CD4-positive, alpha-beta T cell (primary cell): ENCODE measurements around the gene MAP1B. TPM values are rescaled to one million over a fixed set of nuclear protein-coding genes. Genes with fewer than 3 reads are reported as not detected.

Experiments
- ATAC-seq: fragments of 200-7000 bp; cut with Tn5 transposase; one replicate; pipeline ENCODE4 v1.10.0; 2022; ENCODE audit warnings: mild to moderate bottlenecking; ENCODE audit not compliant: poor library complexity
- CTCF ChIA-PET: fragments of 350-600 bp; sonication (Branson Sonifier 250); formaldehyde crosslinking; loops from one replicate; lab custom pipeline; 2021; ENCODE audit warnings: antibody characterized with exemption, inconsistent platforms; lab: Charles Lee
- POLR2A ChIA-PET: fragments of 350-600 bp; sonication (Branson Sonifier 250); formaldehyde crosslinking; loops from one replicate; lab custom pipeline; 2021; ENCODE audit warnings: antibody characterized with exemption, inconsistent platforms; lab: Charles Lee
- DNase-seq, 14 experiments: peaks; one replicate each; pipeline ENCODE4 v3.0.0-alpha.2; 2013 to 2020; ENCODE audit warnings: mixed read lengths in 2 of 14
- H3K27ac ChIP-seq, 2 donors: one replicate each; pipeline versions ENCODE4 v1.5.1 to v1.7.0; 2013; ENCODE audit warnings: low read length in 2 of 2, low read depth in 1 of 2, mild to moderate bottlenecking in 1 of 2
- H3K27me3 ChIP-seq, 2 experiments: 1 replicate in 1 of 2; 2 replicates in 1 of 2; pipeline versions ENCODE4 v1.6.1 to v1.7.0; 2013; ENCODE audit warnings: low read length in 2 of 2, control low read depth in 1 of 2, mild to moderate bottlenecking in 1 of 2, moderate library complexity in 1 of 2; ENCODE audit not compliant: insufficient read depth in 2 of 2, control insufficient read depth in 1 of 2
- H3K36me3 ChIP-seq: one replicate; pipeline ENCODE4 v1.6.1; 2013; ENCODE audit warnings: low read length, control low read depth; ENCODE audit not compliant: insufficient read depth
- H3K4me1 ChIP-seq: one replicate; pipeline ENCODE4 v1.6.1; 2013; ENCODE audit warnings: low read length, control low read depth; ENCODE audit not compliant: insufficient read depth
- H3K4me3 ChIP-seq: one replicate; pipeline ENCODE4 v1.5.1; 2013; ENCODE audit warnings: mild to moderate bottlenecking, low read length, moderate library complexity
- H3K9me3 ChIP-seq, 2 experiments: 1 replicate in 1 of 2; 2 replicates in 1 of 2; pipeline versions ENCODE4 v1.6.1 to v1.7.0; 2013; ENCODE audit warnings: low read length in 2 of 2, mild to moderate bottlenecking in 2 of 2, control low read depth in 1 of 2, moderate library complexity in 1 of 2; ENCODE audit not compliant: control insufficient read depth in 1 of 2, insufficient read depth in 1 of 2
- H3K27ac Mint-ChIP-seq: one replicate; pipeline ENCODE4 v1.8.0; 2020; ENCODE audit warnings: mixed read lengths
- H3K27me3 Mint-ChIP-seq: one replicate; pipeline ENCODE4 v1.8.0; 2021; ENCODE audit warnings: mixed read lengths
- H3K36me3 Mint-ChIP-seq: one replicate; pipeline ENCODE4 v1.8.0; 2021; ENCODE audit warnings: low read depth, mixed read lengths
- H3K4me1 Mint-ChIP-seq: one replicate; pipeline ENCODE4 v1.8.0; 2021; ENCODE audit warnings: low read depth, mixed read lengths
- H3K4me3 Mint-ChIP-seq: one replicate; pipeline ENCODE4 v1.8.0; 2020; ENCODE audit warnings: mild to moderate bottlenecking, mixed read lengths
- H3K9me3 Mint-ChIP-seq: one replicate; pipeline ENCODE4 v1.8.0; 2020; ENCODE audit warnings: mixed read lengths
- intact Hi-C, 2 experiments: fragments of 100-400 bp; cut with DNase I in 1 of 2; cut with micrococcal nuclease in 1 of 2; formaldehyde crosslinking; loops; one replicate each; pipeline versions ENCODE4 v1.15.1 to v1.9.0; 2023 to 2025; cut with DNase I, micrococcal nuclease
- total RNA-seq, 174 experiments: library from RNA in 2 of 174; stranded (reverse) in 2 of 174; gene quantifications; one replicate each; pipeline ENCODE4 v1.2.3 and lab custom pipeline; 2021 to 2026
- TF ChIP-seq, protein P1 (sequence below): fragments of 200-600 bp; IDR thresholded peaks from one replicate; pipeline ENCODE4 v1.8.0; 2022; ENCODE audit warnings: antibody characterized with exemption, mild to moderate bottlenecking

MAP1B gene
- total RNA-seq, 2 experiments from 2014 or later: 0.03 to 0.06 TPM

DNA sequence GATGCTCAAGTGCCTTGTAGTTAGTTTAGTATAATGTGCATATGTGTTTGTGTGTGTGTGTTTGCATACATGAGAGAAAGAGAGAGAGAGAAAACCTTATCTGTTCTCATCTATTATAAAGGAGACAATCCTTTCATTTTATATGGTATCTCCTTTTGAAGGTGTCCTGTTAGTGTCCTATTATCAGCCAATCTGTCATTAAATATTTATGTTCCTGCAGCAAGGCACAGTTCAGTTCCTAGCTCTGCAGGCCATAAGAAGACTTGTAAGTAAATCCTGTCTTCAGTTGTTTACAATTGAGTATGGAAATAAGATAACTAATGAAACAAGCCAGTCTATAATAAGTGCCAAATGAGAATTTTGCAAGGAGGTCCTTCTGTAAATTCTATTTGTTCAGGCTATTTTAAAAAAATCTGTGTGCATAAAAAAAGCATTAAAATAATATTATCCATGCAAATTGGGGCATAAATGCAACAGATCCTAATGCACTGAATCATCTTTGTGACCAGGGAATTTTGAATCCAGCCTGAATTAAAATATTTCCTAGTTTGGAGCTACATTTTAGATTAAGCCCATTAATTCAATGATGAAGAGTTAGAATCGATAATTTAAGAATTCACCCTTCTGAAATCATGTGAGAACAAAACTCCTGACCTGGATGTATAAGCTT is 18.1 kb downstream of the MAP1B start:
- intact Hi-C loops: no loop called here
- Histone ChIP-seq H3K27ac (no peak overlapping the region), H3K9me3 (no peaks in the 10 kb centered on the region), H3K4me1 (no peaks in the 10 kb centered on the region), H3K36me3 (no peaks in the 10 kb centered on the region), H3K4me3 (no peak overlapping the region), H3K27me3 (peaks cover 5 to 12% of the 10 kb centered on the region in 2 experiments)
- CTCF ChIA-PET: no interaction called here
- no peak overlapping the region for H3K27ac Mint-ChIP-seq
- H3K9me3 Mint-ChIP-seq: no peaks in the 10 kb centered on the region
- no peak overlapping the region for H3K4me3 Mint-ChIP-seq
- no peak for ATAC-seq
- peaks cover 68% of the 10 kb centered on the region for H3K27me3 Mint-ChIP-seq
- no peak for DNase-seq
- TF ChIP-seq, protein P1, sequence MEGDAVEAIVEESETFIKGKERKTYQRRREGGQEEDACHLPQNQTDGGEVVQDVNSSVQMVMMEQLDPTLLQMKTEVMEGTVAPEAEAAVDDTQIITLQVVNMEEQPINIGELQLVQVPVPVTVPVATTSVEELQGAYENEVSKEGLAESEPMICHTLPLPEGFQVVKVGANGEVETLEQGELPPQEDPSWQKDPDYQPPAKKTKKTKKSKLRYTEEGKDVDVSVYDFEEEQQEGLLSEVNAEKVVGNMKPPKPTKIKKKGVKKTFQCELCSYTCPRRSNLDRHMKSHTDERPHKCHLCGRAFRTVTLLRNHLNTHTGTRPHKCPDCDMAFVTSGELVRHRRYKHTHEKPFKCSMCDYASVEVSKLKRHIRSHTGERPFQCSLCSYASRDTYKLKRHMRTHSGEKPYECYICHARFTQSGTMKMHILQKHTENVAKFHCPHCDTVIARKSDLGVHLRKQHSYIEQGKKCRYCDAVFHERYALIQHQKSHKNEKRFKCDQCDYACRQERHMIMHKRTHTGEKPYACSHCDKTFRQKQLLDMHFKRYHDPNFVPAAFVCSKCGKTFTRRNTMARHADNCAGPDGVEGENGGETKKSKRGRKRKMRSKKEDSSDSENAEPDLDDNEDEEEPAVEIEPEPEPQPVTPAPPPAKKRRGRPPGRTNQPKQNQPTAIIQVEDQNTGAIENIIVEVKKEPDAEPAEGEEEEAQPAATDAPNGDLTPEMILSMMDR: no peak
- POLR2A ChIA-PET: no interaction called here
- H3K4me1 Mint-ChIP-seq: no peaks in the 10 kb centered on the region
- H3K36me3 Mint-ChIP-seq: no peaks in the 10 kb centered on the region

DNA sequence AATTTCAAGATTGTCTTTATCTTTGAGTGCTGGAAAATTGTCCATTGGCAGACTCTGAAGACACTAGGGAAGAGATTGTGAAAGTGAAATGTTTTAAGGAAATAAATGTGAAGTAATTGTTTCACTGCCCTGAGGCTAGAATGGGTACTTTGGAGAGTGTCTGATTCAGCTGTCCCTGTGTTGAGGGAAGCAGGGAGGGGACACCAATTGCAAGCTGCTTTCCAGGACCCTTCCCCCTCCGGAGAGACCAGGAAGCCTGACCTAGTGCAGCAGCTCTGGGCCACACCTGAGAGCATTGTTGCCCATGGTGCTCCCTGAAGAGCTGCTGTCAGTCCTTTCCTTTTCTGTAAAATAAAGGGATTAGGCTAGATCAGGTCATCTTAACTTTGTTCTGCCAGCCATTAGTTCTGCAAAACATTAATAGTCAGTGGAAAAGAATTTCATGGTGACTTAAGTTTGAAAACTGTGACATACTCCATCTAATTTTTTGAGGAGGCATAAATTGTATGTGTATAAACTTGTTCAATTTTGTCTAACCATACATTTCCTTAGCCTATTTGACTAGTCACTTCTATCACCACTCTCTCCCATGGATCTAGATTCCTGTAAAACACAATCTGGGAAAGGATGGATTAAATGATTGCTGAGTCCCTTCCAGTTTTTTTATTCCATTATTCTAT is 18.8 kb downstream of the MAP1B start:
- no peak overlapping the region for H3K27ac ChIP-seq
- H3K4me1 Mint-ChIP-seq: no peaks in the 10 kb centered on the region
- TF ChIP-seq, protein P1: no peak
- H3K27ac Mint-ChIP-seq: no peak overlapping the region
- intact Hi-C loops: no loop called here
- no peaks in the 10 kb centered on the region for H3K9me3 Mint-ChIP-seq
- H3K4me3 Mint-ChIP-seq: no peak overlapping the region
- H3K4me3 ChIP-seq: no peak overlapping the region
- CTCF ChIA-PET: no interaction called here
- no peaks in the 10 kb centered on the region for H3K4me1 ChIP-seq
- no peaks in the 10 kb centered on the region for H3K9me3 ChIP-seq
- peaks cover 5 to 12% of the 10 kb centered on the region in 2 experiments for H3K27me3 ChIP-seq
- POLR2A ChIA-PET: no interaction called here
- no peak for ATAC-seq
- H3K27me3 Mint-ChIP-seq: peaks cover 69% of the 10 kb centered on the region
- no peaks in the 10 kb centered on the region for H3K36me3 ChIP-seq
- DNase-seq: no peak
- no peaks in the 10 kb centered on the region for H3K36me3 Mint-ChIP-seq

DNA sequence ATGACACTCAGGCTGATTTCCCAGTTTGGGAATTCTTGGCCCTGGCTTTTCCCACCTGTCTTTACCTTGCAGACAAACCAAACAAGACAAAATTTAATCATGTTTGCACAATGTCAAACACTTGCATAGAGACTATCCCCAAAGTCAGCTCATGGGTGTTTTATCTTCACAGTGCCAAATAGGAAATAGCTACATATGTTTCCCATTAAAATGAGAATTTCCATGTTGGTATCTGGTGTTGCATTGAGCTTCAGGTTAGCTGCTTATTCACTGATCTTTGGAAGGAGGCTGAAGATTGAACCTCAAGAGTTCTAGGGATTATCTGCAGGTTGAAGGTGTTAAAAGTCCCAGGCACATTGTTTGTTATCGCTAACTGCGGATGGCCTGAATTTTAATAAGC is 19.5 kb downstream of the MAP1B start:
- ChIA-PET CTCF (no interaction called here), POLR2A (no interaction called here)
- Mint-ChIP-seq H3K9me3 (no peaks in the 10 kb centered on the region), H3K4me3 (no peak overlapping the region), H3K4me1 (no peaks in the 10 kb centered on the region), H3K27me3 (peaks cover 63% of the 10 kb centered on the region), H3K36me3 (no peaks in the 10 kb centered on the region), H3K27ac (no peak overlapping the region)
- Histone ChIP-seq H3K4me3 (no peak overlapping the region), H3K36me3 (no peaks in the 10 kb centered on the region), H3K9me3 (no peaks in the 10 kb centered on the region), H3K27me3 (peaks cover 5 to 12% of the 10 kb centered on the region in 2 experiments), H3K4me1 (no peaks in the 10 kb centered on the region), H3K27ac (no peak overlapping the region)
- intact Hi-C loops: no loop called here
- DNase-seq (no peak), ATAC-seq (no peak)
- TF ChIP-seq, protein P1: no peak
